Midbrain (tissue), 1 donor: ENCODE measurements around the gene TET3.
A peak's percentile ranks its signal among the peaks of the same experiment; 100 is the strongest.

Experiments
- DNase-seq: peaks from one replicate; lab custom pipeline; 2025; lab: John Stamatoyannopoulos, UW

TET3 gene

GRCh38 chr2:73987109-73987947, 2.6 kb downstream of the TET3 start:
- DNase-seq, result peak; percentile 60

- no peak for DNase-seq
These were observed 3.4 kb downstream of the TET3 start for GRCh38 chr2:73987948-73988700.

- no peak for DNase-seq
These were observed 5.3 kb downstream of the TET3 start for GRCh38 chr2:73989972-73990371.

- DNase-seq, result no peak
These were observed 5.8 kb downstream of the TET3 start for GRCh38 chr2:73990531-73990930.

GRCh38 chr2:73992036-73992435, 7.3 kb downstream of the TET3 start:
- DNase-seq, result no peak

GRCh38 chr2:73993376-73993775, 8.7 kb downstream of the TET3 start:
- no peak for DNase-seq

- no peak for DNase-seq
These were observed 9.1 kb downstream of the TET3 start for GRCh38 chr2:73993778-73994177.

- DNase-seq, result no peak
These were observed 9.6 kb downstream of the TET3 start for GRCh38 chr2:73994178-73994831.

- DNase-seq, result no peak
These were observed 11.1 kb downstream of the TET3 start for GRCh38 chr2:73995810-73996209.

GRCh38 chr2:73997813-73998212, 13.1 kb downstream of the TET3 start:
- no peak for DNase-seq

GRCh38 chr2:73998451-73998850, 13.7 kb downstream of the TET3 start:
- DNase-seq, result no peak

GRCh38 chr2:73998933-73999332, 14.2 kb downstream of the TET3 start:
- no peak for DNase-seq

GRCh38 chr2:73999881-74000597, 15.3 kb downstream of the TET3 start:
- DNase-seq, result no peak

GRCh38 chr2:74000666-74001065, 16.0 kb downstream of the TET3 start:
- DNase-seq, result no peak

GRCh38 chr2:74001121-74001520, 16.4 kb downstream of the TET3 start:
- no peak for DNase-seq

GRCh38 chr2:74001781-74002504, 17.2 kb downstream of the TET3 start:
- DNase-seq, result no peak

GRCh38 chr2:74002505-74003421, 18.1 kb downstream of the TET3 start:
- DNase-seq, result peak; percentile 93

- no peak for DNase-seq
These were observed 18.9 kb downstream of the TET3 start for GRCh38 chr2:74003494-74004211.
